Measurements from ENCODE around the gene CHST8. TPM values are rescaled to one million over a fixed set of nuclear protein-coding genes. Genes with fewer than 3 reads are reported as not detected.
A peak's percentile ranks its signal among the peaks of the same experiment; 100 is the strongest.

The CHST8 gene
- total RNA-seq, 1 donor from 2014 or later, result 0.35 TPM

GRCh38 chr19:33805840-33806433 is 184.2 kb downstream of the CHST8 start:
- no peak for TF ChIP-seq CTCF (IDR thresholded peaks at IDR 0.05)
- Mint-ChIP-seq H3K27ac (ENCODE audit: unreplicated experiment) (no peak overlapping the region), H3K27me3 (ENCODE audit: unreplicated experiment) (no peaks in the 10 kb centered on the region), H3K9me3 (ENCODE audit: unreplicated experiment) (no peaks in the 10 kb centered on the region), H3K4me1 (ENCODE audit: unreplicated experiment) (peaks cover 34% of the 10 kb centered on the region), H3K4me3 (ENCODE audit: unreplicated experiment) (no peak overlapping the region), H3K36me3 (ENCODE audit: unreplicated experiment) (peaks cover 57% of the 10 kb centered on the region)
- no peak for DNase-seq (ENCODE audit: extremely low spot score, unreplicated experiment)

- DNase-seq (ENCODE audit: extremely low spot score, unreplicated experiment), result no peak
- H3K4me1 Mint-ChIP-seq (ENCODE audit: unreplicated experiment), result peaks cover 33% of the 10 kb centered on the region
- H3K36me3 Mint-ChIP-seq (ENCODE audit: unreplicated experiment), result peaks cover 52% of the 10 kb centered on the region
- H3K4me3 Mint-ChIP-seq (ENCODE audit: unreplicated experiment), result no peak overlapping the region
- H3K27ac Mint-ChIP-seq (ENCODE audit: unreplicated experiment), result no peak overlapping the region
- H3K9me3 Mint-ChIP-seq (ENCODE audit: unreplicated experiment), result no peaks in the 10 kb centered on the region
- no peaks in the 10 kb centered on the region for H3K27me3 Mint-ChIP-seq (ENCODE audit: unreplicated experiment)
- TF ChIP-seq CTCF (IDR thresholded peaks at IDR 0.05), result no peak
Observed at GRCh38 chr19:33806434-33806881, 184.7 kb downstream of the CHST8 start.

GRCh38 chr19:33808399-33808798 is 186.6 kb downstream of the CHST8 start:
- H3K4me1 Mint-ChIP-seq (ENCODE audit: unreplicated experiment), result peaks cover 26% of the 10 kb centered on the region
- no peak for TF ChIP-seq CTCF (IDR thresholded peaks at IDR 0.05)
- no peaks in the 10 kb centered on the region for H3K9me3 Mint-ChIP-seq (ENCODE audit: unreplicated experiment)
- no peaks in the 10 kb centered on the region for H3K27me3 Mint-ChIP-seq (ENCODE audit: unreplicated experiment)
- H3K36me3 Mint-ChIP-seq (ENCODE audit: unreplicated experiment), result peaks cover 49% of the 10 kb centered on the region
- no peak overlapping the region for H3K27ac Mint-ChIP-seq (ENCODE audit: unreplicated experiment)
- no peak overlapping the region for H3K4me3 Mint-ChIP-seq (ENCODE audit: unreplicated experiment)
- no peak for DNase-seq (ENCODE audit: extremely low spot score, unreplicated experiment)

- peaks cover 54% of the 10 kb centered on the region for H3K36me3 Mint-ChIP-seq (ENCODE audit: unreplicated experiment)
- peaks cover 28% of the 10 kb centered on the region for H3K4me1 Mint-ChIP-seq (ENCODE audit: unreplicated experiment)
- no peaks in the 10 kb centered on the region for H3K27me3 Mint-ChIP-seq (ENCODE audit: unreplicated experiment)
- H3K9me3 Mint-ChIP-seq (ENCODE audit: unreplicated experiment), result no peaks in the 10 kb centered on the region
- DNase-seq (ENCODE audit: extremely low spot score, unreplicated experiment), result no peak
- H3K4me3 Mint-ChIP-seq (ENCODE audit: unreplicated experiment), result no peak overlapping the region
- no peak for TF ChIP-seq CTCF (IDR thresholded peaks at IDR 0.05)
- peak overlapping the region; percentile 27 for H3K27ac Mint-ChIP-seq (ENCODE audit: unreplicated experiment)
Observed at GRCh38 chr19:33809960-33810359, 188.2 kb downstream of the CHST8 start.

GRCh38 chr19:33810821-33811220 is 189.1 kb downstream of the CHST8 start:
- H3K36me3 Mint-ChIP-seq (ENCODE audit: unreplicated experiment), result peaks cover 56% of the 10 kb centered on the region
- H3K27me3 Mint-ChIP-seq (ENCODE audit: unreplicated experiment), result no peaks in the 10 kb centered on the region
- H3K9me3 Mint-ChIP-seq (ENCODE audit: unreplicated experiment), result no peaks in the 10 kb centered on the region
- peaks cover 34% of the 10 kb centered on the region for H3K4me1 Mint-ChIP-seq (ENCODE audit: unreplicated experiment)
- no peak overlapping the region for H3K27ac Mint-ChIP-seq (ENCODE audit: unreplicated experiment)
- no peak overlapping the region for H3K4me3 Mint-ChIP-seq (ENCODE audit: unreplicated experiment)
- TF ChIP-seq CTCF (IDR thresholded peaks at IDR 0.05), result no peak
- no peak for DNase-seq (ENCODE audit: extremely low spot score, unreplicated experiment)
